CD4-positive, alpha-beta T cell treated with Interleukin-15 for 4 hours (primary cell): ENCODE data around the gene CPT1A.
"Not testable (repeated sequence)": the region's sequence is repeated elsewhere in the genome, so short reads cannot be mapped to it uniquely, and the experiment has no call there.

ENCODE experiments used
- DNase-seq: peaks from one replicate; pipeline ENCODE4 v3.0.0-alpha.2; 2020; ENCODE audit warnings: low spot score

The CPT1A gene

GRCh38 chr11:68841718-68842426 is at the start of gene CPT1A:
TSS of gene CPT1A (minus strand) at chr11:68841916. CDS start at chr11:68815474, 26,442 bp downstream.
- DNase-seq = peak; percentile 65

DNA sequence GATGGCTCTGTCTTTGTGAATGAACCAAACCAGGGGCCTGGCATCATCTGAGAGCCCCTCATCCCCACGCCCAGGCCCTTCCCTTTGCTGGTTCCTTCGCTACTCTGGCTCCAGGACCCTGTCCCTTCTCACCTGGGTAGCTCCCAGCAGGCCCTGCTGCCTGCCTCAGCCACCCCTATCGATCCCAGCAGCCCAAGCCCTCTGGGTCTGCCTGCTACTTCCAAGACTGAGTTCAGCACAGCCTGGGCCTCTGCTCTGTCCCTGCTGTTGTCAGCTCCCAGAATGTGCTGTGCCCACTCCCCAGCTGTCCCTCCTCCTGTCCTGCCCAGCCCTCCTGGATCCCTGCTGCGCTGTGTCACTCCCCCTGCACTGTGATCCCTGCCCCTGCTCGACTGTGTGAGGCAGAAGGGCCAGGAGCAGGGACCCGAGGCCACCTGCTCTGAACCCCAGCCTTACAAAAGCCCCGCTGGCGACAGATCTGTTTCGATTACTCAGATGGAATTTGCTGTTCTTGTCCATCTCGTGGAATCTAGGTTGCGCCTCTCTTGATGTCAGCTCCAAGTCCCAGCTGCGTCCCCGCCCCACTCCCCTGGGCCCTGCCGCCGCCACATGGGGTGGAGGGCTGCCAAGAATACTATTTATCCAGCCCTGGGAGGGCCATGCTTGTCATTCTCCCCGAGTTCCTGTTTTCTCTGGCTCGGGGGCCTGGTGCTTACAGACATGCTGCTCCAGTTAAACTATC is 48.9 kb upstream of the CPT1A start:
- no peak for DNase-seq

DNA sequence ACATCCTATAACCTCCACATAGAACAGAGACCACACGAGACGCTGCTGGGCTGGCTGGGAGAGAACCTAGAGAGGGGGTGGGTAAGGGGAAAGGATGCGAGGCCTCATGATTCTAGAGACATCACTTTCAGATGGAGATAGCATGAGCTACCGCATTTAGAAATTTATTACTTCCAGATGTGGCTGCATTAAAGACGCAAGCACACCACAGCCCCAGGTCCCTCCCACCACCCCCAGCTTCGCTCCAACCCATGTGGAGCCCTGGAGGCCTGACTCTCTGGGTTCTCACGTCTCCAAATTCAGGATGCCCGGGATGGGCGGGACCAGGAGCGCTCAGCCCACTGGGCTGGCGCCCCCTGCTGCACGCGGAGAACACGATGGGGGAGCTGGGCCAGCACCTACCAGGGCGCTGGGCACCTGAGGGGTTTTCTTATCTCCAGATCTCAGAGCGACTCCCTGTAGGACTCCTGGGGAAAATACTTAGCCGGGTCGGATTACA is 48.3 kb upstream of the CPT1A start:
- no peak for DNase-seq

DNA sequence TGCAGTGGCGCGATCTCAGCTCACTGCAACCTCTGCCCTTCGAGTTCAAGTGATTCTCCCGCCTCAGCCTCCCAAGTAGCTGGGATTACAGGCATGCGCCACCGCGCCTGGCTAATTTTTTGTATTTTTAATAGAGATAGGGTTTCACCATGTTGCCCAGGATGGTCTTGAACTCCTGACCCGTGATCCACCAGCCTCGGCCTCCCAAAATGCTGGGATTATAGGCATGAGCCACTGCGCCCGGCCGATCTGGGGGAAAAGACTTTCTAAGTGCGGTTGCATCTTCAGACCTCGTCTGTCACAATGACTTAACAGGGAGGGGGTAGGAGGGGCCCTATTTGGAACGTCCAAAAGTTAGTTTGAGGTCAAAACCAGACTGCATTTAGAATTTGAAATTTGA is 43.1 kb upstream of the CPT1A start:
- DNase-seq = not testable (repeated sequence)

DNA sequence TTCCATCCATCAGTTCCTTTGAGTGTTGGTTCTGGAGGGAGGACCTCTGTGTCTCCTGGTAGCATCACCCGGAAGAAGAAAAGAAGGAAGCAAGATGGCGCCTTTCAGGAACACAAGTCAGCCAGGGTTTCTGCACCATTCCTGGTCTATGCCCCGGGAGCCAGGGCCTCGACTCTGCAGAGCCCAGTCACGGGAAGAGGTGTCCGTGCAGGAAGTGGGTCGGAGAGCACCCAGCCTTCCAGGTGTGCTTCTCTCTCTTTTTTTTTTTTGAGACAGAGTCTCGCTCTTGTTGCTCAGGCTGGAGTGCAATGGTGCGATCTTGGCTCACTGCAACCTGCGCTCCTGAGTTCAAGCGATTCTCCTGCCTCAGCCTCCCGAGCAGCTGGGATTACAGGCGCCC is 40.7 kb upstream of the CPT1A start:
- DNase-seq = no peak

DNA sequence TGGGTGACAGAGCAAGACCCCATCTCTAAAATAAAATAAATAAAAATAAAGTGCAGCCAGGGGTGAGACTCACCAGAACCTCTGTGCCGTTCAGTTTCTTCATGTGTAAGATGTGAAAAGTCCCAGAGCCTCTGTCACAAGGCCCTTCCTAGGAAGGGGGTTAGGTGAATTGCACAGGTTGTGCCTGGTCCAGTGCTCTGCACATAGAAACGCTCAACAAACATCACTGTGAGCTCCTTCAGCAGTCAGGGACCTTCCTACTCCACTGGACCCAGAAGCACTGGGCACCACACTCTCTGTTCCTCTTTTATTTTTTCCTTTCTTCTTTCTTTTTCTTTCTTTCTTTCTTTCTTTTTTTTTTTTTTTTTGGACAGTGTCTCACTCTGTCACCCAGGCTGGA is 39.6 kb upstream of the CPT1A start:
- DNase-seq = no peak

GRCh38 chr11:68880851-68881250 is 39.1 kb upstream of the CPT1A start:
- no peak for DNase-seq

- DNase-seq = no peak
These were observed 36.3 kb upstream of the CPT1A start for GRCh38 chr11:68878022-68878421.

DNA sequence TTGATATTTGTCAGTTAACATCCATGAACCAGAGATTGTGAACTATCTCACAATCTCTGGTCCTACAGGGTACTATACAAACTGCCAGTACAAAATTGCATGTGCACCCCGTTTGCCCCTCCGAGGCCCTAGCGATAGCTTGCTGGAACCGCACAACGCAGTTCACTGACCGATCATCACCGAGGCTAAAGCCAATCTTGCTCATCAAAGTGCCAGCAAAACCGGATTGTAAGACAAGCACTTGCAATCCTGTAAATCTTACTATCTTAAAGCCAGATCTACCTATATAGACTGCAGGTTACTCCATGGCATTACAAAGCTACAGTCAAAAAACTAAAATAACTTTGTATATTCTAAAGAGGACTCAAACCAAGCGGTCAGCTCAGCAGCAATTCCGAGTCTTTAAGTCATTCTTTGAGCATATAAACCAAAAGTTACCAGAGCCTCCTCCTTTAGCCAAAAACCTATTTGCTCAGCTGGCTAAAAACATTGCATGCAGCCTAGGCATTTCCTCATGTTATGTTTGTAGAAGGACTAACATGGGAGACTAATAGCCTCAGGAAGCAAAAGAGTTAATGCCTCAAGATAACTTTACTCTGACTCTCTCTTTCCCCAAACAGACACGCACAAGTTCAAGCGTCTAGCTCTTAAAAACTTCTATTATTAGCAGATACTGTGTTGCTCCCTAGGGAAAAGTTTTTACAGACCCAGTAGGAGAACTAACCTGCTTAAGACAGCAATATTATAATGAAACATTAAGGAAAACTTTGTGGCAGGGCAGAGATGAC is 30.7 kb upstream of the CPT1A start:
- DNase-seq = no peak

DNA sequence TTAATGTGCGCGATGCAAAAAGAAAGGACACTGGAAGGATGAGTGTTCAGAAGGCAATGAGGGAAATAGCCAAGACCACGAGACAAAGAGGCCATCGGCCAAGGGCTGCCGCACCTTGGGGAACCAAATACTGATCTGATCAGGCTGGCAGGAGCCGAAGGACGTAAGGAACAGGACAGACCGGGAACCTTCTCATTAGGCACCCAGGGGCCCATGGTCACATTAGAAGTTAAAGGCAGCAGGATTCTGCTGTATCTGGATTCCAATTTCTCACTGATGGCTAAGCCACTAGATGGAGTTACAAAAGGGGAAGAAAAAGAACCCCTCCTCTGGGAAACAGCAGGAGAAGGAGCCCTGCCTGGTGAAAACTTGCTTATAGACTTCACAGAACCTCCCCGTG is 28.8 kb upstream of the CPT1A start:
- no peak for DNase-seq

DNA sequence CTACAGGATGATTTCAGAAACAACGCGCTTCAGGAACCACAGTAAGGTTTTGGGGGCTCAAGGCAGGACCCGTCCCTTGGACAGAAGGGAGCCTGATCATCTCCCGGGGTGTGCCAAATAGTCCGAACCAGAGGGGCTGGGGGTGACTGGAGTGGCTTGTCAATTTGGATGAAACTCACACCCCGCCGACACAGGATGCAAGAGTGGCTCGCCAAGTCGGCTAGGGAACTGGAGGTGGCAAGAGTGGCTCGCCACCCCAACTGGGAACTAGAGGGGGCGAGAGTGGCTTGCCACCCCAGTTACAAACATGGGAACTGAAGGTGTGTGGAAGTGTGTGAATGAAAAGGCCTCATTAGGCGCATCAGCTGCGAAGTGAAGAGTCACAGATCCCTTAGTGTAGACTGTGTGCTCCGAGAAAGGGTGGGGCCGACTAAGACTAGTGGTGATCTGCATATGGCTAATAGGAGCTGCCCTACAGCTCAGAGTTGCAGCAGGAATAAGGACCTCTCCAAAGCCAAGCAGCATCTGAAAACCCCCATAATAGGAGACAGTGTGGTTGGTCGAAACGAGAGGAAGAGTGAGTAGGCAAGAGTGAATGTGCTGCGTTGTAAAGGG is 26.6 kb upstream of the CPT1A start:
- no peak for DNase-seq

- DNase-seq = no peak
These were observed 25.4 kb upstream of the CPT1A start for GRCh38 chr11:68867066-68867465.

GRCh38 chr11:68865241-68865640 is 23.5 kb upstream of the CPT1A start:
- no peak for DNase-seq

GRCh38 chr11:68863553-68864265 is 22.0 kb upstream of the CPT1A start:
- DNase-seq = no peak

- DNase-seq = no peak
These were observed 20.7 kb upstream of the CPT1A start for GRCh38 chr11:68862421-68862820.

GRCh38 chr11:68859123-68859522 is 17.4 kb upstream of the CPT1A start:
- DNase-seq = no peak

- DNase-seq = no peak
These were observed 15.4 kb upstream of the CPT1A start for GRCh38 chr11:68857037-68857586.

GRCh38 chr11:68856425-68857030 is 14.8 kb upstream of the CPT1A start:
- DNase-seq = not testable (repeated sequence)

GRCh38 chr11:68855205-68855981 is 13.7 kb upstream of the CPT1A start:
- no peak for DNase-seq
